Neural cell (in vitro differentiated cells): ENCODE data around the gene DCDC2. TPM values are rescaled to one million over a fixed set of nuclear protein-coding genes. Genes with fewer than 3 reads are reported as not detected.

Experiments
- H2AFZ ChIP-seq: fragments of 200-600, 300-800 bp; sonication (generic), shearing (Covaris generic); 2 replicates; pipeline ENCODE4 v1.6.0; 2014; ENCODE audit warnings: low read depth, mild to moderate bottlenecking, antibody characterized with exemption, low read length, moderate library complexity
- H3F3A ChIP-seq: fragments of 200-600 bp; shearing (Covaris generic); 2 replicates; pipeline ENCODE4 v1.6.1; 2016; ENCODE audit warnings: mild to moderate bottlenecking, moderate library complexity, mixed read lengths, antibody characterized with exemption, low read length; ENCODE audit not compliant: insufficient read depth, poor library complexity, severe bottlenecking
- H3K27ac ChIP-seq: fragments of 200-600, 300-800 bp; sonication (generic), shearing (Covaris generic); 2 replicates; pipeline ENCODE4 v1.5.1; 2014; ENCODE audit warnings: mild to moderate bottlenecking, low read length, moderate library complexity
- H3K27me3 ChIP-seq: fragments of 300-800, 200-600 bp; sonication (generic), shearing (Covaris generic); 2 replicates; pipeline ENCODE4 v1.6.0; 2014; ENCODE audit warnings: mild to moderate bottlenecking, low read depth, low read length, moderate library complexity; ENCODE audit not compliant: insufficient read depth
- H3K36me3 ChIP-seq: fragments of 300-800, 200-600 bp; sonication (generic), shearing (Covaris generic); 2 replicates; pipeline ENCODE4 v1.5.1; 2014; ENCODE audit warnings: mild to moderate bottlenecking, antibody characterized with exemption, low read length, moderate library complexity; ENCODE audit not compliant: insufficient read depth
- H3K4me2 ChIP-seq: fragments of 300-800, 200-600 bp; sonication (generic), shearing (Covaris generic); 2 replicates; pipeline ENCODE4 v1.6.0; 2014; ENCODE audit warnings: mild to moderate bottlenecking, low read length
- H3K4me3 ChIP-seq: fragments of 300-800, 200-600 bp; sonication (generic), shearing (Covaris generic); 2 replicates; pipeline ENCODE4 v1.5.1; 2014; ENCODE audit warnings: mild to moderate bottlenecking, low read length, moderate library complexity
- H3K79me2 ChIP-seq: fragments of 200-600 bp; shearing (Covaris generic); replicated peaks from 2 replicates; pipeline ENCODE4 v1.6.0; 2014; ENCODE audit warnings: mild to moderate bottlenecking, low read length, moderate library complexity; ENCODE audit not compliant: insufficient read depth
- H3K9ac ChIP-seq: fragments of 300-800, 200-600 bp; sonication (generic), shearing (Covaris generic); 2 replicates; pipeline ENCODE4 v1.6.1; 2016; ENCODE audit warnings: mild to moderate bottlenecking, low read length, mixed read lengths
- H3K9me2 ChIP-seq: fragments of 200-600 bp; shearing (Covaris generic); 2 replicates; pipeline ENCODE4 v1.6.1; 2016; ENCODE audit warnings: mild to moderate bottlenecking, low read length, mixed read lengths; ENCODE audit not compliant: insufficient read depth
- H3K9me3 ChIP-seq: fragments of 200-600, 300-800 bp; sonication (generic), shearing (Covaris generic); 2 replicates; pipeline ENCODE4 v1.6.1; 2016; ENCODE audit warnings: mild to moderate bottlenecking, mixed run types, low read length, moderate library complexity, mixed read lengths
- H4K20me1 ChIP-seq: fragments of 200-600 bp; shearing (Covaris generic); 2 replicates; pipeline ENCODE4 v1.6.1; 2016; ENCODE audit warnings: mild to moderate bottlenecking, mixed run types; ENCODE audit not compliant: insufficient read depth
- CTCF ChIP-seq: fragments of 450-650 bp; IDR thresholded peaks from 2 replicates; pipeline ENCODE4 v1.5.1; 2014; ENCODE audit warnings: antibody characterized with exemption, mild to moderate bottlenecking, moderate library complexity; ENCODE audit not compliant: poor library complexity, severe bottlenecking
- EP300 ChIP-seq: fragments of 450-650 bp; conservative IDR thresholded peaks from 2 replicates; pipeline ENCODE4 v1.6.1; 2014; ENCODE audit warnings: antibody characterized with exemption, mild to moderate bottlenecking, moderate library complexity; ENCODE audit not compliant: poor library complexity, severe bottlenecking
- EZH2 ChIP-seq: fragments of 200-600, 300-800 bp; shearing (Covaris generic), sonication (generic); IDR thresholded peaks from 2 replicates; pipeline ENCODE4 v1.6.1; 2014; ENCODE audit warnings: antibody characterized with exemption, low read length, borderline replicate concordance, mild to moderate bottlenecking; ENCODE audit not compliant: insufficient read depth, poor library complexity, severe bottlenecking
- MXI1 ChIP-seq: fragments of 450-650 bp; conservative IDR thresholded peaks from 2 replicates; pipeline ENCODE4 v1.6.1; 2014; ENCODE audit warnings: antibody characterized with exemption, mild to moderate bottlenecking; ENCODE audit not compliant: poor library complexity, severe bottlenecking
- POLR2AphosphoS5 ChIP-seq: IDR thresholded peaks from 2 replicates; pipeline ENCODE4 v1.6.1; 2012
- RAD21 ChIP-seq: fragments of 450-650 bp; conservative IDR thresholded peaks from 2 replicates; pipeline ENCODE4 v1.6.1; 2014; ENCODE audit warnings: antibody characterized with exemption, mild to moderate bottlenecking, moderate library complexity
- SMC3 ChIP-seq: fragments of 450-650 bp; conservative IDR thresholded peaks from 2 replicates; pipeline ENCODE4 v1.6.1; 2014; ENCODE audit warnings: antibody characterized with exemption, mild to moderate bottlenecking, moderate library complexity; ENCODE audit not compliant: poor library complexity
- TAF1 ChIP-seq: IDR thresholded peaks from 2 replicates; pipeline ENCODE4 v1.6.1; 2012; ENCODE audit warnings: low read depth
- polyA plus RNA-seq: library from polyadenylated mRNA; depleted of rRNA; stranded (reverse); fragments of >200 nt; gene quantifications from 2 replicates; pipeline ENCODE4 v1.2.3, GENCODE V29; 2014
- TF ChIP-seq, protein P1 (sequence below): IDR thresholded peaks from 2 replicates; pipeline ENCODE4 v1.6.1; 2012; ENCODE audit warnings: borderline replicate concordance

The DCDC2 gene
- polyA plus RNA-seq, 1 donor from 2014 or later, result 0.57 TPM

- Histone ChIP-seq H3K27ac (no peak overlapping the region), H3F3A (no peaks in the 10 kb centered on the region), H3K27me3 (no peaks in the 10 kb centered on the region), H3K9me2 (no peaks in the 10 kb centered on the region), H3K4me3 (no peak overlapping the region), H2AFZ (no peak overlapping the region), H4K20me1 (no peaks in the 10 kb centered on the region), H3K9me3 (no peaks in the 10 kb centered on the region), H3K9ac (no peak overlapping the region), H3K4me2 (no peak overlapping the region), H3K79me2 (no peaks in the 10 kb centered on the region), H3K36me3 (no peaks in the 10 kb centered on the region)
- TF ChIP-seq SMC3 (no peak), RAD21 (no peak), EP300 (no peak), EZH2 (no peak), TAF1 (no peak), CTCF (no peak), POLR2AphosphoS5 (no peak), MXI1 (no peak)
- TF ChIP-seq, protein P1, sequence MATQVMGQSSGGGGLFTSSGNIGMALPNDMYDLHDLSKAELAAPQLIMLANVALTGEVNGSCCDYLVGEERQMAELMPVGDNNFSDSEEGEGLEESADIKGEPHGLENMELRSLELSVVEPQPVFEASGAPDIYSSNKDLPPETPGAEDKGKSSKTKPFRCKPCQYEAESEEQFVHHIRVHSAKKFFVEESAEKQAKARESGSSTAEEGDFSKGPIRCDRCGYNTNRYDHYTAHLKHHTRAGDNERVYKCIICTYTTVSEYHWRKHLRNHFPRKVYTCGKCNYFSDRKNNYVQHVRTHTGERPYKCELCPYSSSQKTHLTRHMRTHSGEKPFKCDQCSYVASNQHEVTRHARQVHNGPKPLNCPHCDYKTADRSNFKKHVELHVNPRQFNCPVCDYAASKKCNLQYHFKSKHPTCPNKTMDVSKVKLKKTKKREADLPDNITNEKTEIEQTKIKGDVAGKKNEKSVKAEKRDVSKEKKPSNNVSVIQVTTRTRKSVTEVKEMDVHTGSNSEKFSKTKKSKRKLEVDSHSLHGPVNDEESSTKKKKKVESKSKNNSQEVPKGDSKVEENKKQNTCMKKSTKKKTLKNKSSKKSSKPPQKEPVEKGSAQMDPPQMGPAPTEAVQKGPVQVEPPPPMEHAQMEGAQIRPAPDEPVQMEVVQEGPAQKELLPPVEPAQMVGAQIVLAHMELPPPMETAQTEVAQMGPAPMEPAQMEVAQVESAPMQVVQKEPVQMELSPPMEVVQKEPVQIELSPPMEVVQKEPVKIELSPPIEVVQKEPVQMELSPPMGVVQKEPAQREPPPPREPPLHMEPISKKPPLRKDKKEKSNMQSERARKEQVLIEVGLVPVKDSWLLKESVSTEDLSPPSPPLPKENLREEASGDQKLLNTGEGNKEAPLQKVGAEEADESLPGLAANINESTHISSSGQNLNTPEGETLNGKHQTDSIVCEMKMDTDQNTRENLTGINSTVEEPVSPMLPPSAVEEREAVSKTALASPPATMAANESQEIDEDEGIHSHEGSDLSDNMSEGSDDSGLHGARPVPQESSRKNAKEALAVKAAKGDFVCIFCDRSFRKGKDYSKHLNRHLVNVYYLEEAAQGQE, result no peak
These were observed 17.9 kb downstream of the DCDC2 start for GRCh38 chr6:24339932-24340331.

DNA sequence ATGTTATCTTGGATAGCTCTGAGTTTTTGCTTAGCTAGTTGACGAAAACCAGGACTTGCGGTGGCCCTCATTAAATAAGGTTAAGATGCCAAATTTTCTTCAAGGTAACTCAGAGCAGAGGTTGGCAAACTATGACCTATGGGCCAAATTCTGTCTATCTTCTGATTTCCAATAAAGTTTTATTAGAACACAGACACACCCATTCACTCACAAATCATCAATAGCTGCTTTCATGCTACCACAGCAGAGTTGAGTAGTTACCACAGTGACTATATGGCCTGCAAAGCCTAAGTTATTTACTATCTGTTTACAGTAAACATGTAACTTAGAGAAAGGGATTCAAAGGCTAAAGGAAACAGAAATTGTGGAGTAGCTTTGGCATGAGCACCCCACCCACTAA, 23.6 kb downstream of the DCDC2 start:
- no peak overlapping the region for H3K4me3 ChIP-seq
- no peaks in the 10 kb centered on the region for H3F3A ChIP-seq
- no peaks in the 10 kb centered on the region for H3K9me3 ChIP-seq
- H4K20me1 ChIP-seq, result no peaks in the 10 kb centered on the region
- no peaks in the 10 kb centered on the region for H3K79me2 ChIP-seq
- H3K4me2 ChIP-seq, result no peak overlapping the region
- no peaks in the 10 kb centered on the region for H3K27me3 ChIP-seq
- H2AFZ ChIP-seq, result no peak overlapping the region
- TF ChIP-seq EZH2, result no peak
- no peak for TF ChIP-seq EP300
- TF ChIP-seq, protein P1, result no peak
- no peak for TF ChIP-seq POLR2AphosphoS5
- no peak for TF ChIP-seq MXI1
- TF ChIP-seq TAF1, result no peak
- TF ChIP-seq RAD21, result no peak
- TF ChIP-seq CTCF, result no peak
- no peak for TF ChIP-seq SMC3
- no peaks in the 10 kb centered on the region for H3K36me3 ChIP-seq
- no peaks in the 10 kb centered on the region for H3K9me2 ChIP-seq
- H3K9ac ChIP-seq, result no peak overlapping the region
- H3K27ac ChIP-seq, result no peak overlapping the region
